LNCaP clone FGC (cell line): ENCODE measurements around the gene SGF29.

Experiments used
- DNase-seq: peaks from one replicate; pipeline ENCODE4 v3.0.0-alpha.2; 2011; ENCODE audit warnings: low read depth
- H3K4me3 ChIP-seq: 2 replicates; pipeline ENCODE4 v1.5.1; 2011; ENCODE audit warnings: mild to moderate bottlenecking, low read depth, low read length, control low read depth
- TF ChIP-seq, protein P1 (sequence below): IDR thresholded peaks from 2 replicates; pipeline ENCODE4 v1.5.1; 2012; ENCODE audit warnings: mild to moderate bottlenecking; ENCODE audit not compliant: control insufficient read depth, insufficient read depth; ENCODE audit errors: extremely low read depth

SGF29 gene

DNA sequence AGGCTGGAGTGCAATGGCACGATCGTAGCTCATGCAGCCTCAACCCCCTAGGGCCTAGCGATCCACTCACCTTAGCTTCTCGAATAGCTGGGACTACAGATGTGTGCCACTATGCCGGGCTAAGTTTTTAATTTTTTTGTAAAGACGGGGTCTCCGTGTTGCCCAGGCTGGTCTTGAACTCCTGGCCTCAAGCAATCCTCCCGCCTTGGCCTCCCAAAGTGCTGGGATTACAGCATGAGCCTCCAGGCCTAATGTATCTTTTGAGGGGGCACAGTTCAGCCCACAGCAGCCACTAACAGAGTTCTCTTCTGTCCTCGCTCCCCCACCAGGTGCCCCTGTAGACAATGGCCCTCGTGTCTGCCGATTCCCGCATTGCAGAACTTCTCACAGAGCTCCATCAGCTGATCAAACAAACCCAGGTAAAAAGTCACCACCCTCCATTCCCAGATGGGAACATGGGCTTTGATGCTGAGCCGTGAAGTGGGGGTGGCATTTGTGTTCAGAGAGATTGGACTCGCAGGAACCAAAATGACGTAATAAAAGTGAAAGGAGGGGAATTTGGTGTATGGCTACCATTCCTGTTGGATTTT lies 27.1 kb downstream of the SGF29 start:
- no peak overlapping the region for H3K4me3 ChIP-seq
- DNase-seq: no peak
- TF ChIP-seq, protein P1, sequence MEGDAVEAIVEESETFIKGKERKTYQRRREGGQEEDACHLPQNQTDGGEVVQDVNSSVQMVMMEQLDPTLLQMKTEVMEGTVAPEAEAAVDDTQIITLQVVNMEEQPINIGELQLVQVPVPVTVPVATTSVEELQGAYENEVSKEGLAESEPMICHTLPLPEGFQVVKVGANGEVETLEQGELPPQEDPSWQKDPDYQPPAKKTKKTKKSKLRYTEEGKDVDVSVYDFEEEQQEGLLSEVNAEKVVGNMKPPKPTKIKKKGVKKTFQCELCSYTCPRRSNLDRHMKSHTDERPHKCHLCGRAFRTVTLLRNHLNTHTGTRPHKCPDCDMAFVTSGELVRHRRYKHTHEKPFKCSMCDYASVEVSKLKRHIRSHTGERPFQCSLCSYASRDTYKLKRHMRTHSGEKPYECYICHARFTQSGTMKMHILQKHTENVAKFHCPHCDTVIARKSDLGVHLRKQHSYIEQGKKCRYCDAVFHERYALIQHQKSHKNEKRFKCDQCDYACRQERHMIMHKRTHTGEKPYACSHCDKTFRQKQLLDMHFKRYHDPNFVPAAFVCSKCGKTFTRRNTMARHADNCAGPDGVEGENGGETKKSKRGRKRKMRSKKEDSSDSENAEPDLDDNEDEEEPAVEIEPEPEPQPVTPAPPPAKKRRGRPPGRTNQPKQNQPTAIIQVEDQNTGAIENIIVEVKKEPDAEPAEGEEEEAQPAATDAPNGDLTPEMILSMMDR: no peak

DNA sequence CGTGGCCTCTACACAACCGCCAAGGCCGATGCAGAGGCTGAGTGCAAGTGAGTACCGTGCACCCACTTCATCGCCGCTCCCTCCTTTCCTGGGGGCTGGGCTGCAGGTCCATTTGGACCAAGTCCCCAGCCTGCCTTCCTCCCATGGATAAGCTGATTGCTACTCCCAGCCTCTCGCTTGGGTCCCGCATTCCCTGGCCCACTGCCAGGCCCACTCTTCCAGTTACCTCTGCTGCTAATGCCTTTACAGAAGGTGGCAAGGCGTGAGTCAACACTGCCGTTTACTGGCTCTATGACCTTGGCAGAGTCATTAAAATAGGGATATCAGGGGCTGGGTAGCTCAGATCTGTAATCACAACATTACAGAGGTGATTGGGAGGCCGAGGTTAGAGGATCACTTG lies 32.0 kb downstream of the SGF29 start:
- no peak overlapping the region for H3K4me3 ChIP-seq
- TF ChIP-seq, protein P1: no peak
- DNase-seq: no peak

DNA sequence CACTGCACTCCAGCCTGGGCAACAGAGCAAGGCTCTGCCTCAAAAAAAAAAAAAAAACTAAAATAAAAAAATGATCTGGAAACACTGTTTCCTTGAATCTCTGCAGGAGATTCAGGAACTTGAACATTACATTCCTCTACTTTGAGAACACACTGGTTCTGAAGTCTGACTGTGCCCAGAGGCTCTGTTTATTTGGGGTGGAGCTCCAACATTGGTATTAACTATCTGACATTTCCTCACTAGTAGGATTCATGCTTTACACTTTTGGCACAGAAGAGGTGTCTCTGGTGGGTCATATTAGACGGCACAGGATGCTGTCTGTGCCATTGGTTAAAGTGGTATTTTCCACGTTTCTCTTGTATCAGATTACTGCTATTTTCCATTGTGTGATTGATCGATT lies 32.7 kb downstream of the SGF29 start:
- no peak overlapping the region for H3K4me3 ChIP-seq
- no peak for DNase-seq
- TF ChIP-seq, protein P1: no peak

DNA sequence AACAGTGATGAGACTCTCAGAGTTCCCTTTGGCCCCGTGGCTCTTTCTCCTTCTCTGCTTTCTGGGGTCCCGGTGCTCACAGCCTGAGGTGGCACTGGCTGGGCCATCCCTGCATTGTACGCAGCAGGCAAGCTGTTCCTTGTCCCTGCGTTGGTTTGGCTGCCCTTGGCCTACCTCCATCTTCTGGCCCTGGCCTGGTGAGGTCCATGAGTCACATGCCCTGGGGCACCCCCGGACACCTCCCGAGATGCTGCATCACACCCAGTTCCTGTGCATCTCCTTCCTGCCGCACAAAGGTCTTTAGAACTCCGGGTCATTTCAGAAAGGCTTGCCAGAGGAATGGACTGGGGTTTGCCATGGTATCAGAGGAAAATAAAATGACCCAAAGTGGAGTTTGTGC lies 33.7 kb downstream of the SGF29 start:
- no peak overlapping the region for H3K4me3 ChIP-seq
- no peak for DNase-seq
- TF ChIP-seq, protein P1: no peak

DNA sequence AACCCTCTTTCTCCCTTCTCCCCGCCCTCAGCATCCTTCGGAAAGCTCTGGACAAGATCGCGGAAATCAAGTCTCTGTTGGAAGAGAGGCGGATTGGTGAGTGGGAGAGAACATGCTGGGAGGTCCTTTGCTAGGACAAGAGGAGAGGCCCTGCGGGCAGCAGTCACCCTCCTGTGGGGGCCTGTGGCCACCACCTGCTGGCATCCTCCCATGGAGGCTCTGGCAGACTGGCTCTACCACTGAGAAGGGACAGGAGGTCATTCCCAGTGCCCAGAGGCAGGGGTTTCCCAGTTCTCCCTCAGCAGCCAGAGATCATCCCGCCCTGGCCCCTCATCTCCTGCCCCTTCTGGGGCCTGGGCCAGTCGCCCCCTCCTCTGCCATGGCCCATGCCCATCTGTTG lies 35.3 kb downstream of the SGF29 start:
- no peak overlapping the region for H3K4me3 ChIP-seq
- TF ChIP-seq, protein P1: no peak
- no peak for DNase-seq

DNA sequence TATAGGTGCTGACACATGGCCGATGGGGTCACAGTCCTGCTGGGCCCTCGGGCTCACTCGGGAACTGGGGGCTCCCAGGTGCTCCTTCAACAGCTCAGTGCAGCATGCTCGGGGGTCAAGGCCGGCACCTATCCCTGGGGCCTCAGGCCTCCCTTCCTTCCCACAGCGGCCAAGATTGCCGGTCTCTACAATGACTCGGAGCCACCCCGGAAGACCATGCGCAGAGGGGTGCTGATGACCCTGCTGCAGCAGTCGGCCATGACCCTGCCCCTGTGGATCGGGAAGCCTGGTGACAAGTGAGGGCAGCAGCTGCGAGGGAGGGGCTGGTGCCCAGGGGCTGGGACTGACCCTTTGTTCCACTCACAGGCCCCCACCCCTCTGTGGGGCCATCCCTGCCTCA lies 36.2 kb downstream of the SGF29 start:
- no peak for DNase-seq
- TF ChIP-seq, protein P1: no peak
- H3K4me3 ChIP-seq: no peak overlapping the region

DNA sequence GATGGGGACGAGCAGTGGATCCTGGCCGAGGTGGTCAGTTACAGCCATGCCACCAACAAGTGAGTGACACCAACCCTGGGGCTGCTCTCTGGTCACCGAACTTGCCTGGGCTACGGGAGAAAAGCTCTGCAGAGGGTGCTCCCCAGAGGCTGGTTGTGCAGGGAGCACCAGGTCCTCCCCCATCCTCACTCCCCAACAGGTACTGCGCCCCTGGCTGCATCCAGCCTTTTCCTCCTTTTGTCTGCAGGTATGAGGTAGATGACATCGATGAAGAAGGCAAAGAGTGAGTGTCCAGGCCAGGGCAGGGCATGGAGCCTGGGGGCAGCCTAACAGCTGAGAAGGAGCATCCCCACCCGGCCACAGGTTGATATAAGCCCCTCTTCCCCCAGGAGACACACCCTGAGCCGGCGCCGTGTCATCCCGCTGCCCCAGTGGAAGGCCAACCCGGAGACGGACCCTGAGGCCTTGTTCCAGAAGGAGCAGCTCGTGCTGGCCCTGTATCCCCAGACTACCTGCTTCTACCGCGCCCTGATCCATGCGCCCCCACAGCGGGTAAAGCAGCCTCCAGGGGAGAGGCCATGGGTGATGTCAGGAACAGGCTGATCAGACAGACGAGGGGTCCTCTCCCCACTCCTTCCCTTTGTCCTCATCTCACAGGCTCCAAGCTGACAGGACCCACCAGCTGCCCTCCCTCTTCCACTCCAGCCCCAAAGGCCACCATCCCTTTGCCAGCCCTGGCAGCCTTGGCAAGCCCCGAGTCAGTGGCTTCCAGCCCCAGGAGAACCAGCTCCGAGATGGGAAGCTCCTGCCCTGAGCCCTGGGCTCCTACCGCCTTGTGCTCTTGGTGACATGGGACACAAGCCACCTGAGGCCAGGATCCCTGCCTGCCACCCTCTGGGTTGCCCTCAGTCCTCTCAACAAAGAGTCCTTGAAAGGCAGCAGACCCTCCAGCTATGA lies 36.9 kb downstream of the SGF29 start:
- TF ChIP-seq, protein P1: no peak
- H3K4me3 ChIP-seq: no peak overlapping the region
- DNase-seq: no peak
